GM19043 (cell line): ENCODE measurements around the gene LRP10.

Source experiments
- ATAC-seq: cut with Tn5 transposase; IDR thresholded peaks from one replicate; pipeline ENCODE4 v1.9.1; 2021; ENCODE audit warnings: low read depth; ENCODE audit not compliant: unreplicated experiment

LRP10 gene

DNA sequence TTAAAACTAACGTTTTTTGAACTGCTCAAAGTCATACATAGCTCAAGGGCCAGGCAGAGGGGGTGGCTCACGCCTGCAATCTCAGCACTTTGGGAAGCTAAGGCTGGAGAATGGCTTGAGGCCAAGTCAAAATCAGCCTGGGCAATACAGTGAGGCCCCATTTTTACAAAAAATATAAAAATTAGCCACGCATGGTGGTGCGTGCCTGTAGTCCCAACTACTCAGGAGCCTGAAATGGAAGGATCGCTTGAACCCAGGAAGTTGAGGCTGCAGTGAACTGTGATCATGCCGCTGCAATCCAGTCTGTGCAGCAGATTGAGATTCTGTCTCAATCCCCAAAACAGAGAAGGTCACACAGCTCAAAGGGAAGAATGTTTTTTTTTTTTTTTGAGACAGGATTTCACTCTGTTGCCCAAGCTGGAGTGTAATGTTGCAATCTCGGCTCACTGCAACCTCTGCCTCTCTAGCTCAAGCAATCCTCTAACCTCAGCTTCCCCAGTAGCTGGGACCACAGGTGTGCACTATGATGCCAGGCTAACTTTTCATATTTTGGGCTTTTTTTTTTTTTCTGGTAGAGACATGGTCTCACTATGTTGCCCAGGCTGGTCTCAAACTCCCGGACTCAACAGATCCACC, 44.5 kb downstream of the LRP10 start:
- ATAC-seq = no peak

DNA sequence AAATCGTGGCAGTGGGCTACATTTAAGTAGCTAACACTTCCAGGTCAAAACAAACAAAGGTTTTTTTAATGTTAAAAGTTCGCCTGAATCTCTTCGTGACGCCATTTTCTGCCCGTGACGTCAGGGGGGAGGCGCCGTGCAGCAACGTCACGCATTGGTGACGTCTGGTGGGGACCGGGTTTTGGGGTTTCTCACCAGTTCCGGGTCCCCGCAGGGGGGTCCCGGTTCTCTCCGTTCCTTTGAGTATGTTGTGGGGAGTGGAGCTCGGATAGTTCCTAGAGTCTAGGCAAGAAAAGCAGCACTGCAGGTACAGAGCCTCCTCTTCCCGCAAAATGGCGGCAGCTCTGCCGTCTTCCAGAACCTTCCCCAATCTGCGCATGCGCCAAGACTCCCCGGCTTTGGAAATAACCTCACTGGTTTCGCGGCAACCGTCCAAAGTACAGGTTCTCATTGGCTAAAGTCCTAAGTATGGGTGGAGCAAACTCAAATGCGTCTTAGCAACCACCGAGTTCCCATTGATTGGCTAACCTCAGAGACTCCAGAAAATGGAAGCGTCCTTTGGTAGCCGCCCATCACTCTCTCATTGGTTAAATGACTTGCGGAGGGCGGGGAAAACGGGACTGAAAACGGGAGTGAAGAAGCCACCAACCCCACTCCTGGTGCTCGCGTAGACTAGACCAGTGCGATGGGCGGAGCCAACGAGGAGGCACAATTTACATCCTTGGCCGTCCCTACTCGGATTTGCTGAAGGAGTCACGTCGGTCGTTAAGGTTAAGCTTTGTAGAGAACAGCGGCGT, 47.5 kb downstream of the LRP10 start, which contains the start of gene RBM23:
TSS of gene RBM23 (minus strand) at position 346 of the 797 bp plus-strand sequence.
- peak; percentile 95 for ATAC-seq

DNA sequence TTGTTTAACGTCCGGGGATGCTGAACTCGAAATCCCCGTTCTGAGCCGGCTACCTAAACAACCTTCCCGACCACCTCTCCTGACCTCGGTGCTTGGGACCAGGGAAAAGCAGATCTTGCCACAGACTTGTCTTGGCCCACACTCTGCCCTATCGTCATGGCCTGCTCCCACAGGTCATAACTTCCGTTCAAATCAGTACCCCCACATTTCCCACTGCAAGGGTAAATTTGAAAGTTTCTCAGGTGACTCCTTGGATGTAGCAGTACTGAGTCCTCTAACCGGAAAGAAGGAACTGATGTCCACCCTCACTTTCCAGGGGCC, 48.0 kb downstream of the LRP10 start:
- ATAC-seq = no peak

DNA sequence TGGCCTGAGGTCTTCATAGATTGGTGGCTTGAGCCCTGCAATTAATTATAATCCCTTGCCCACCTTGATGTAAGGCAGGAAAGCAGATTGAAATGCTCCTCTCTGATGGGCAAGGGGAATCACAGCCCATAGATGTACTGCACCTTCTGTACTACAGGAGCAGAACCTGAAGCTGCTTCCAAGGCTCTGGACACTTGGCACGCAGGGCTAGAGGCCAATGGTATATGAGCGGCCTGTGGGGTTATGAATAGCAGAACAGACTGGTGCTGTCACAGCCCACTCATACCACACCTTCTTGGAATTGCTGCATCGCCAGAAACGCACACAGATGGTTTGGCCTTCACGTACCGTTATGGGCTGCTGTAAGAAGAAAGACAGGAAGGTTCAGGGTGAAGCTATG, 49.2 kb downstream of the LRP10 start:
- ATAC-seq = no peak

DNA sequence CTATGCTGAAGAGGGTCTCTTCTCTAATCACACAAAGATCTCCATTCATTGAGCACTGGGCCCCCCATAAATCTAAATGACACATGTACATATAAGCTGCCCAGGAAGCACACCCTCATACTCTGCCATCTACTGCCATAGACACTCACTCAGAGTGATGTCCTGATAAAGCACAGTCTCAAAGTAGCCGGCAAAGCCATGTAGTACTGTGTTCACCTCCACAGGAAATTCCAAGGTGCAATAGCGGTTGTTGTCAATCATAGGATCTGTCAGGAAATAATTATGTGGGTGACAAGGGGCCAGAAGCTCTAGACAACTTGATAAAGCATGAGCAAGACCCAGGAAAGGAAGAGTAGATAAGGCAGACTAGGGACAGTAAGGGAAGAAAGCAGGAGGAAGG, 50.8 kb downstream of the LRP10 start:
- ATAC-seq = no peak

DNA sequence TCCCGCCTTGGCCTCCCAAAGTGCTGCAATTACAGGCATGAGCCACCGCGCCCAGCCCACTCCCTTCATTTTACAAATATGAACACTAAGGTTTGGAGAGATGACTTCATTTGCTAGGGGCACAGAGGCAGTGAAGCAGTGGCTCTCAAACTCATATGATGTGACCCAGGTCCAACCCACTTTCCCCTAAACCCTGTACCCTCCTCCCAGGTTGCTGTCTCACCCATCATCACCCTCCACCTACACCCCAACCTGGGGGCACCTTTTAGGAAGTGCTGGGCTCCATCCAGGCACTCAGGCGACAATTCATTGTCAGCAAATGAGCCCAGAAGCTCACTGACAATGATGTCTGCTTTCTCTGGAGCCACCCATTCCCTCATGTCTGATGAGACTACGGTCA, 52.2 kb downstream of the LRP10 start:
- ATAC-seq = no peak

DNA sequence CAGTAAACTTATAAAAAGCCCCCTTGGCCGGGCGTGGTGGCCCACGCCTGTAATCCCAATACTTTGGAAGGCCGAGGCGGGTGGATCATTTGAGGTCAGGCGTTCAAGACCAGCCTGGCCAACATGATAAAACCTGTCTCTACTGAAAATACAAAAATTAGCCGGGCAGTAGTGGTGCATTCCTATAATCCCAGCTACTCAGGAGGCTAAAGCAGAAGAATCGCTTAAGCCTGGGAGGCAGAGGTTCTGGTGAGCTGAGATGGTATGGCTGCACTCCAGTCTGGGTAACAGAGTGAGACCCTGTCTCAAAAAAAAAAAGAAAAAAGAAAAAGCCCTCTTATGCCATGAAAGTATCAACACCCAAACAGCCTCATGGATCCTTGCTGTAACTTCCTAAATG, 54.0 kb downstream of the LRP10 start:
- ATAC-seq = no peak

DNA sequence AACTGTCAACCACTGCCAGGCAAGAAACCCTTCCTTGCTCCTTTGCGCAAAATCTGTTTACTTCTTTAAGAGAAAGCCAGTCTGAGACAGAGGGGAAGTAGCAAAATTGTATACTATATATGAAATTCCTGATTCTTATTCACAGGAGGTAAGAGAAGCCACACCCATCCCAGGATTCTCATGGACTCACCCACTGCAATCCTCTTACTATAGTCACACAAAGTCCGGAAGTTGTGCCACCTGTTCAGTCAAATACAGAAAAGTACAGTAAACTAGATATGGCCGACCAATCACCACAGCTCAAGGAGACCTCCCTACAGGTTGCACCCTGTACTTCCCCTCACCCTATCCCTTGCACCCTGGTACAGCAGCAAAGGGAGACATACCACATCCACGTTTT, 54.8 kb downstream of the LRP10 start:
- ATAC-seq = no peak

DNA sequence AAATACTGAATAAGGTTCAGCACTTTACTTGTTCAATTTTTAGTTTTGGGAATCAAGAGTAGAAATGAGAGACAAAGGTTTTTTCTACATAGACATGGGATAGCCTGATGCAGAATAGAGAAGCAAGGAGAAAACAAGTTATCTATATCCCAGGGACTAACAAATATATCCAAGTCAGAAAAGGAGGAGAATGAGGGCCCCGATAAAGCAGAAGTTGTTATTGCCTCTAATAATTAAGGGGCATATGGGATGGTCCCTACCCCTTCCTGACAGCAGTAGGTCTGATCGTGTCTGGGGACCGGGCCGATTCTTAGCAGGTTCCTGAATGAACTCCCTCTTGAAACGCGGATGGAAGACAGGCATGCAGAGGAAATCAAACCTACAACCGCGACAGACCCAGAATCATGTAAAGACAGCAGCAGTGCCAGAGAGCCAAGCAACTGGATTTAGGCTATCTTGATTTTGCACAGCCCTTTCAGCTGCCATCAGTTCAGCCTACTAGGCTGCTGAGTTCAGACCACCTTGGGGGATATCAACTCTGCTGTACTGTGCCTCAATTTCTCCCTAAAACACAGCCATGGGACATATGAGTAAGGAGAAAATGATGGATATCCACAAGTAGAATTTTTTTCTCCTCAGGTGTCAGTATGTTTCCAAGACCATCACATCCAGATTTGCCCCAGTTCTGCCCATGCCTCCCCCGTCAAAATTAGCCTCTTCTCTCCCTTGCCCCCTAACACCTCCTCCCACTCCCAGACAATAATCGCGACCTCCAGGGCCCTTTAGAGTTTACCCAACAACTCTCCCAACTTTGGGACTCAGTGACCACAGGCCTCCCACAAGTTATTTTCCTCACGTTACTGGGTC, 56.9 kb downstream of the LRP10 start:
- ATAC-seq = no peak

DNA sequence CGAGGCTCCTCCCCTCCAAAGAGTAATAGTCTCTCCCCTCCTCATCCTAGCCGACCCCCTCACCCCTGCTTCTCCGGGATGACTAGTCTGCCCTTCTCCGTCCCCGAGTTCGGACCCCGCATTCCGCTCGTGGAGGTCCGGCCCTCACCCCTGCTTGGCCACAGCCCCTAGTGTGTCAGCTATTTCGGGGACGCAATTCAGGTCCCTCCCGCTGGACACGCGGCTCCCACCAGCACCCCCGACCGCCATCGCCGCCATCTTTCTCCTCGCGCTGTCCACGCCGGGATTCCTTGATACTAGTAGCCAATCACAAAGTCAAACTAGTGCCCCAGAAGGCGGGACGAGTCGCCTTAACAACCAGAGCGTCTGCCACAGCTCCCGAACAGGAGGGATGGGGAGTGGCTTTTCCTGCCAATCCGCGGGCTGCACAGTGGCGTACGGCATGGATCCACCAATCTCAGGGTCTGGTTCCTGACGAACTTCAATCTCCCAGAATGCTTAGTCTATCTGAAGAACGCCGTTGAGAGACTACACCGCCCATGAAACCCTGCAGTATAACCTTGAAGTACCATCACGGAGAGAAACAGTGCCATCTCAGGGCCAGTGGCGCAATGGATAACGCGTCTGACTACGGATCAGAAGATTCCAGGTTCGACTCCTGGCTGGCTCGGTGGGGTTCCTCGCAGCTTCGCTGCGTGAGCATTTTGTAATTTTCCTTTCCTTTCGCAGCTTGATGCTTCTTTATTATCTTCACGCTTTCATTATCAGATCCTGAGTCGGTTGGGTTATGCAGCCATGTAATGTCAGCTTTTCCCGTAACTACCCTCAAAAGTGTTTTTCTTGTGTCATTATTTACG, 57.8 kb downstream of the LRP10 start, which contains the start of gene PRMT5:
TSS of gene PRMT5 (minus strand) at position 273 of the 857 bp plus-strand sequence. CDS start at position 258, 15 bp downstream.
- ATAC-seq = peak; percentile 93

DNA sequence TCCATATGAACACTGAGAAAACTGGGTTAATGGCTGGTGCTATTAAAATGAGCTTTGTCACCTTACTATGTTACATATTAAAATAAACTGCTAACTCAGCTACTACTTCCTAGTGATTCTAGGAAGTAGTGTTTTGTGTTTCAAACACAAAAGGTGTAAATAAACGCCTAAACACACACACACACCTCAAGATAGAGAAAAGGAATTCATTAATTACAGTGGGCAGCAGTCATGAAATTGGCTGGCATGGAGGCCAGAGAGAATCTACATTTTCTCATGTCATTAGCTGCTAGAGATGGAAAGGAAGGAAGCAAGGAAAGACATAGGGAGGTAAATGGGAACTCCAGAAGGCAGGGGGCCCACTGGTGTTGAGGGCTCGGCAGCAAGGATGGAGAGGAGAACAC, 58.4 kb downstream of the LRP10 start:
- ATAC-seq = no peak
